H9 (cell line): ENCODE results near the gene INVS. TPM values are rescaled to one million over a fixed set of nuclear protein-coding genes. Genes with fewer than 3 reads are reported as not detected.

Experiments used
- DNase-seq: peaks from one replicate; pipeline ENCODE4 v3.0.0-alpha.2; 2017
- H2AFZ ChIP-seq: one replicate; pipeline ENCODE4 v1.6.1; 2013; ENCODE audit warnings: mild to moderate bottlenecking, low read length, control low read depth, moderate library complexity
- H2AK5ac ChIP-seq: 2 replicates; pipeline ENCODE4 v1.6.1; 2013; ENCODE audit warnings: low read length, control low read depth, mixed read lengths; ENCODE audit not compliant: insufficient read length
- H2BK120ac ChIP-seq: one replicate; pipeline ENCODE4 v1.6.1; 2013; ENCODE audit warnings: low read depth, mild to moderate bottlenecking, low read length, control low read depth, inconsistent platforms; ENCODE audit not compliant: poor library complexity, severe bottlenecking
- H2BK12ac ChIP-seq: 2 replicates; pipeline ENCODE4 v1.6.1; 2013; ENCODE audit warnings: low read length, control low read depth, mixed read lengths, low read depth; ENCODE audit not compliant: insufficient read length
- H2BK15ac ChIP-seq: 2 replicates; pipeline ENCODE4 v1.6.1; 2013; ENCODE audit warnings: low read depth, low read length, control low read depth
- H2BK20ac ChIP-seq: one replicate; pipeline ENCODE4 v1.6.1; 2013; ENCODE audit warnings: low read depth, mild to moderate bottlenecking, low read length, control low read depth, inconsistent platforms; ENCODE audit not compliant: poor library complexity, severe bottlenecking
- H2BK5ac ChIP-seq: 2 replicates; pipeline ENCODE4 v1.6.1; 2013; ENCODE audit warnings: low read length, control low read depth, mixed read lengths; ENCODE audit not compliant: insufficient read length
- H3K14ac ChIP-seq: 2 replicates; pipeline ENCODE4 v1.6.1; 2013; ENCODE audit warnings: low read length, control low read depth; ENCODE audit not compliant: insufficient read depth
- H3K18ac ChIP-seq: 2 replicates; pipeline ENCODE4 v1.6.1; 2013; ENCODE audit warnings: low read depth, mild to moderate bottlenecking, mixed read lengths, low read length, control low read depth; ENCODE audit not compliant: insufficient read length
- H3K23ac ChIP-seq: 2 replicates; pipeline ENCODE4 v1.6.1; 2013; ENCODE audit warnings: low read length, control low read depth, mixed read lengths, low read depth; ENCODE audit not compliant: insufficient read length
- H3K23me2 ChIP-seq: 2 replicates; pipeline ENCODE4 v1.6.1; 2013; ENCODE audit warnings: low read depth, mild to moderate bottlenecking, mixed read lengths, low read length, control low read depth; ENCODE audit not compliant: insufficient read length, poor library complexity, severe bottlenecking
- H3K27ac ChIP-seq: 2 replicates; pipeline ENCODE4 v1.5.1; 2013; ENCODE audit warnings: low read length, control low read depth, mixed read lengths, low read depth; ENCODE audit not compliant: insufficient read length
- H3K27me3 ChIP-seq: 2 replicates; pipeline ENCODE4 v1.6.1; 2013; ENCODE audit warnings: low read length, control low read depth, inconsistent platforms; ENCODE audit not compliant: insufficient read depth
- H3K4ac ChIP-seq: 2 replicates; pipeline ENCODE4 v1.6.1; 2013; ENCODE audit warnings: low read depth, mild to moderate bottlenecking, control low read depth, inconsistent platforms, low read length, moderate library complexity
- H3K4me1 ChIP-seq: 2 replicates; pipeline ENCODE4 v1.6.1; 2013; ENCODE audit warnings: low read length, control low read depth, inconsistent platforms; ENCODE audit not compliant: insufficient read depth
- H3K4me2 ChIP-seq: 2 replicates; pipeline ENCODE4 v1.6.1; 2013; ENCODE audit warnings: low read length, control low read depth, mixed read lengths; ENCODE audit not compliant: insufficient read length, insufficient read depth
- H3K56ac ChIP-seq: 2 replicates; pipeline ENCODE4 v1.6.1; 2013; ENCODE audit warnings: low read depth, mild to moderate bottlenecking, mixed read lengths, low read length, control low read depth; ENCODE audit not compliant: insufficient read length
- H3K79me1 ChIP-seq: 2 replicates; pipeline ENCODE4 v1.6.1; 2013; ENCODE audit warnings: low read depth, mild to moderate bottlenecking, moderate library complexity, low read length, control low read depth, inconsistent platforms; ENCODE audit not compliant: insufficient read depth, poor library complexity, severe bottlenecking
- H3K79me2 ChIP-seq: 2 replicates; pipeline ENCODE4 v1.6.1; 2013; ENCODE audit warnings: low read length, control low read depth, inconsistent platforms; ENCODE audit not compliant: insufficient read depth
- H3K9ac ChIP-seq: 2 replicates; pipeline ENCODE4 v1.6.1; 2013; ENCODE audit warnings: low read length, control low read depth, mixed read lengths; ENCODE audit not compliant: insufficient read length; ENCODE audit errors: extremely low read depth
- H3K9me3 ChIP-seq: one replicate; pipeline ENCODE4 v1.6.1; 2013; ENCODE audit warnings: low read depth, low read length, inconsistent platforms; ENCODE audit not compliant: control insufficient read depth
- H3T11ph ChIP-seq: one replicate; pipeline ENCODE4 v1.6.1; 2013; ENCODE audit warnings: mild to moderate bottlenecking, low read length, control low read depth, inconsistent platforms
- H4K20me1 ChIP-seq: one replicate; pipeline ENCODE4 v1.6.1; 2013; ENCODE audit not compliant: control insufficient read depth, insufficient read length, insufficient read depth
- H4K5ac ChIP-seq: 2 replicates; pipeline ENCODE4 v1.6.1; 2013; ENCODE audit warnings: low read depth, mild to moderate bottlenecking, mixed read lengths, low read length, control low read depth; ENCODE audit not compliant: insufficient read length
- H4K8ac ChIP-seq: replicated peaks from 2 replicates; pipeline ENCODE4 v1.6.1; 2013; ENCODE audit warnings: low read length, control low read depth, mixed read lengths, low read depth; ENCODE audit not compliant: insufficient read length
- H4K91ac ChIP-seq: 2 replicates; pipeline ENCODE4 v1.6.1; 2013; ENCODE audit warnings: low read depth, mild to moderate bottlenecking, moderate library complexity, mixed read lengths, low read length, control low read depth; ENCODE audit not compliant: insufficient read length
- H3K27ac Mint-ChIP-seq, 3 experiments: 2 replicates in 2 of 3; 3 replicates in 1 of 3; pipeline ENCODE4 v1.8.0; 2020 to 2021; ENCODE audit warnings: mixed read lengths in 3 of 3, mild to moderate bottlenecking in 1 of 3, moderate library complexity in 1 of 3
- H3K27me3 Mint-ChIP-seq: 2 replicates; pipeline ENCODE4 v1.8.0; 2021; ENCODE audit warnings: low read depth, mild to moderate bottlenecking, moderate library complexity, mixed read lengths
- H3K36me3 Mint-ChIP-seq, 3 experiments: 2 replicates in 2 of 3; 3 replicates in 1 of 3; pipeline ENCODE4 v1.8.0; 2020 to 2021; ENCODE audit warnings: low read depth in 3 of 3, mixed read lengths in 3 of 3; ENCODE audit not compliant: insufficient read depth in 1 of 3
- H3K4me1 Mint-ChIP-seq, 2 experiments: 2 replicates each; pipeline ENCODE4 v1.8.0; 2020; ENCODE audit warnings: mixed read lengths in 2 of 2
- H3K4me3 Mint-ChIP-seq, 2 experiments: 2 replicates in 1 of 2; 3 replicates in 1 of 2; pipeline ENCODE4 v1.8.0; 2020 to 2021; ENCODE audit warnings: mild to moderate bottlenecking in 2 of 2, mixed read lengths in 2 of 2, moderate library complexity in 1 of 2
- H3K9me3 Mint-ChIP-seq, 2 experiments: 2 replicates in 1 of 2; 3 replicates in 1 of 2; pipeline ENCODE4 v1.8.0; 2020; ENCODE audit warnings: mild to moderate bottlenecking in 2 of 2, mixed read lengths in 2 of 2, moderate library complexity in 1 of 2
- WGBS: extraction: QIAGEN DNeasy Blood & Tissue Kit; methylation state at CpG from one replicate; pipeline ENCODE4 v1.1.7; 2013; ENCODE audit warnings: missing lambda C conversion rate, low lambda C conversion rate, mixed read lengths; ENCODE audit not compliant: insufficient read length; ENCODE audit errors: extremely low coverage; 5-methylcytosine and 5-hydroxymethylcytosine counted together
- total RNA-seq: library from RNA; stranded (reverse); gene quantifications from 2 replicates; pipeline ENCODE4 v1.2.1, GENCODE V29; 2021
- TF ChIP-seq, protein P1 (sequence below): fragments of 200-600 bp; sonication (generic); conservative IDR thresholded peaks from 3 replicates; pipeline ENCODE4 v1.8.0; 2021; ENCODE audit warnings: antibody characterized with exemption, mild to moderate bottlenecking

INVS gene
- total RNA-seq, 1 experiment from 2014 or later = 7.5 TPM

DNA sequence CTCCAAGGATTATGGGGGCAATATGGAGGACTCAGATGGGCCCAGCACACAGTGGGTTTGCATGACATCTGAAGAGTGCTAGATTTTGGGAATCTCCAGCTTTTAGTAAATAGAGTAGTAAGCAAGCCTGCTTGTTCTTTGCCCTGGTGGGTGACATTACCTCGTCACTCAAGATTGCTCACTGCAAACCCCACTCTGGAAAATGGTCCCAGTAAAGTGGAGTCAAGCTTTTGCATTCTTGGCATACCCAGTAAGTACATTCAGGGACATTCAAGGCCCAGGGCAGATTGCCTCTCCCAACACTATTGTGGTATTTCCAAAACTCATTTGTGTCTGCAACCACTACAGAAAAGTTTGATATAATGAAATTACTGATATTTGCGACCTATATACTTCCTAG lies 118.5 kb downstream of the INVS start:
- H3K56ac ChIP-seq = no peak overlapping the region
- H2BK15ac ChIP-seq = no peak overlapping the region
- H4K8ac ChIP-seq = no peak overlapping the region
- H4K5ac ChIP-seq = no peak overlapping the region
- no peak for DNase-seq
- no peak overlapping the region for H3K14ac ChIP-seq
- H4K20me1 ChIP-seq = no peaks in the 10 kb centered on the region
- H2BK12ac ChIP-seq = no peak overlapping the region
- H3K27me3 ChIP-seq = no peaks in the 10 kb centered on the region
- H4K91ac ChIP-seq = no peak overlapping the region
- no peak overlapping the region for H3K9ac ChIP-seq
- no peaks in the 10 kb centered on the region for H3K27me3 Mint-ChIP-seq
- peaks cover 3% of the 10 kb centered on the region; the same call in 1 of the 2 replicates for H3K4me1 ChIP-seq
- no peaks in the 10 kb centered on the region for H3K9me3 Mint-ChIP-seq
- H3K79me2 ChIP-seq = no peaks in the 10 kb centered on the region
- H3T11ph ChIP-seq = no peak overlapping the region
- no peaks in the 10 kb centered on the region for H3K23me2 ChIP-seq
- no peak overlapping the region for H3K27ac ChIP-seq
- TF ChIP-seq, protein P1, sequence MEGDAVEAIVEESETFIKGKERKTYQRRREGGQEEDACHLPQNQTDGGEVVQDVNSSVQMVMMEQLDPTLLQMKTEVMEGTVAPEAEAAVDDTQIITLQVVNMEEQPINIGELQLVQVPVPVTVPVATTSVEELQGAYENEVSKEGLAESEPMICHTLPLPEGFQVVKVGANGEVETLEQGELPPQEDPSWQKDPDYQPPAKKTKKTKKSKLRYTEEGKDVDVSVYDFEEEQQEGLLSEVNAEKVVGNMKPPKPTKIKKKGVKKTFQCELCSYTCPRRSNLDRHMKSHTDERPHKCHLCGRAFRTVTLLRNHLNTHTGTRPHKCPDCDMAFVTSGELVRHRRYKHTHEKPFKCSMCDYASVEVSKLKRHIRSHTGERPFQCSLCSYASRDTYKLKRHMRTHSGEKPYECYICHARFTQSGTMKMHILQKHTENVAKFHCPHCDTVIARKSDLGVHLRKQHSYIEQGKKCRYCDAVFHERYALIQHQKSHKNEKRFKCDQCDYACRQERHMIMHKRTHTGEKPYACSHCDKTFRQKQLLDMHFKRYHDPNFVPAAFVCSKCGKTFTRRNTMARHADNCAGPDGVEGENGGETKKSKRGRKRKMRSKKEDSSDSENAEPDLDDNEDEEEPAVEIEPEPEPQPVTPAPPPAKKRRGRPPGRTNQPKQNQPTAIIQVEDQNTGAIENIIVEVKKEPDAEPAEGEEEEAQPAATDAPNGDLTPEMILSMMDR = no peak
- H3K9me3 ChIP-seq = no peaks in the 10 kb centered on the region
- H3K4me1 Mint-ChIP-seq = peaks cover 0 to 5% of the 10 kb centered on the region in 2 experiments; a peak in 2 of 4 replicates
- H3K79me1 ChIP-seq = no peaks in the 10 kb centered on the region
- no peak overlapping the region for H2BK120ac ChIP-seq
- H3K4me2 ChIP-seq = no peak overlapping the region
- H3K23ac ChIP-seq = no peak overlapping the region
- whole genome bisulfite sequencing = no CpG with 5 or more reads among the region's 2 CpGs
- H2AFZ ChIP-seq = no peak overlapping the region
- H2BK20ac ChIP-seq = no peak overlapping the region
- H3K36me3 Mint-ChIP-seq = no peaks in the 10 kb centered on the region
- no peak overlapping the region for H3K27ac Mint-ChIP-seq
- no peak overlapping the region for H2BK5ac ChIP-seq
- H3K18ac ChIP-seq = no peak overlapping the region
- H2AK5ac ChIP-seq = no peak overlapping the region
- no peak overlapping the region for H3K4me3 Mint-ChIP-seq
- H3K4ac ChIP-seq = no peak overlapping the region
